DND-41 (cell line): ENCODE measurements around the gene RPS28.

Source experiments
- CTCF ChIP-seq: IDR thresholded peaks from 2 replicates; pipeline ENCODE4 v1.5.1; 2012; ENCODE audit warnings: borderline replicate concordance, low read length, moderate library complexity, mild to moderate bottlenecking; ENCODE audit not compliant: poor library complexity, severe bottlenecking; ENCODE audit errors: extremely low read depth
- EZH2 ChIP-seq: IDR thresholded peaks from 3 replicates; pipeline ENCODE4 v1.6.1; 2012; ENCODE audit warnings: borderline replicate concordance, low read depth, mild to moderate bottlenecking, moderate library complexity, low read length, inconsistent platforms; ENCODE audit not compliant: severe bottlenecking

GRCh38 chr19:8306235-8307054, 14.9 kb upstream of the RPS28 start:
- TF ChIP-seq CTCF (no peak), EZH2 (no peak)
